IgD-negative memory B cell (primary cell): ENCODE data around the gene PSD4. TPM values are rescaled to one million over a fixed set of nuclear protein-coding genes. Genes with fewer than 3 reads are reported as not detected.
A peak's percentile ranks its signal among the peaks of the same experiment; 100 is the strongest.

Experiments used
- H3K27ac Mint-ChIP-seq, 3 donors: one replicate each; pipeline ENCODE4 v1.8.0; 2020 to 2022; ENCODE audit warnings: mild to moderate bottlenecking in 3 of 3, mixed read lengths in 3 of 3, moderate library complexity in 1 of 3
- H3K27me3 Mint-ChIP-seq: one replicate; pipeline ENCODE4 v1.8.0; 2021; ENCODE audit warnings: mixed read lengths
- H3K36me3 Mint-ChIP-seq: one replicate; pipeline ENCODE4 v1.8.0; 2020; ENCODE audit warnings: mild to moderate bottlenecking, mixed read lengths
- H3K4me1 Mint-ChIP-seq, 3 donors: one replicate each; pipeline ENCODE4 v1.8.0; 2020 to 2022; ENCODE audit warnings: mixed read lengths in 3 of 3, mild to moderate bottlenecking in 1 of 3
- H3K4me3 Mint-ChIP-seq, 4 donors: one replicate each; pipeline ENCODE4 v1.8.0; 2020 to 2022; ENCODE audit warnings: mild to moderate bottlenecking in 4 of 4, mixed read lengths in 4 of 4, moderate library complexity in 3 of 4
- H3K9me3 Mint-ChIP-seq, 3 donors: one replicate each; pipeline ENCODE4 v1.8.0; 2020 to 2021; ENCODE audit warnings: mixed read lengths in 3 of 3, mild to moderate bottlenecking in 1 of 3
- polyA plus RNA-seq: library from polyadenylated mRNA; unstranded; fragments of 300-500 nt; fragmentation: Illumina TruSeq; gene quantifications from one replicate; pipeline ENCODE4 v1.2.3, GENCODE V29; 2021

The PSD4 gene
- polyA plus RNA-seq, 1 donor from 2014 or later, result 36.4 TPM

GRCh38 chr2:113136828-113137775, 36.7 kb upstream of the PSD4 start:
- Mint-ChIP-seq H3K4me1 (peaks cover 9 to 15% (median 12%) of the 10 kb centered on the region in 3 donors), H3K36me3 (no peaks in the 10 kb centered on the region), H3K27me3 (peaks cover 2% of the 10 kb centered on the region), H3K27ac (peak overlapping the region in 1 of 3 donors; percentile 6), H3K9me3 (no peaks in the 10 kb centered on the region), H3K4me3 (no peak overlapping the region)

- H3K4me3 Mint-ChIP-seq, result no peak overlapping the region
- H3K27me3 Mint-ChIP-seq, result peaks cover 2% of the 10 kb centered on the region
- H3K9me3 Mint-ChIP-seq, result no peaks in the 10 kb centered on the region
- H3K27ac Mint-ChIP-seq, result no peak overlapping the region
- H3K4me1 Mint-ChIP-seq, result peaks cover 9 to 15% (median 12%) of the 10 kb centered on the region in 3 donors
- H3K36me3 Mint-ChIP-seq, result no peaks in the 10 kb centered on the region
Observed at GRCh38 chr2:113137827-113138226, 35.9 kb upstream of the PSD4 start.

GRCh38 chr2:113138428-113139322, 35.1 kb upstream of the PSD4 start:
- H3K4me1 Mint-ChIP-seq, result peaks cover 9 to 15% (median 12%) of the 10 kb centered on the region in 3 donors
- H3K36me3 Mint-ChIP-seq, result no peaks in the 10 kb centered on the region
- peak overlapping the region in 2 of 4 donors; percentile 56 to 65 for H3K4me3 Mint-ChIP-seq
- H3K9me3 Mint-ChIP-seq, result no peaks in the 10 kb centered on the region
- peak overlapping the region; percentile 36 to 72 (median 69) for H3K27ac Mint-ChIP-seq
- no peaks in the 10 kb centered on the region for H3K27me3 Mint-ChIP-seq

- Mint-ChIP-seq H3K36me3 (peaks cover 2% of the 10 kb centered on the region), H3K9me3 (peaks cover 0 to 5% (median 3%) of the 10 kb centered on the region in 3 donors), H3K4me3 (no peak overlapping the region), H3K4me1 (peaks cover 9 to 17% (median 15%) of the 10 kb centered on the region in 3 donors), H3K27ac (no peak overlapping the region), H3K27me3 (no peaks in the 10 kb centered on the region)
Observed at GRCh38 chr2:113141451-113141850, 32.3 kb upstream of the PSD4 start.

- peaks cover 7 to 13% (median 12%) of the 10 kb centered on the region in 3 donors for H3K4me1 Mint-ChIP-seq
- H3K9me3 Mint-ChIP-seq, result peaks cover 0 to 5% (median 3%) of the 10 kb centered on the region in 3 donors
- H3K27ac Mint-ChIP-seq, result no peak overlapping the region
- H3K27me3 Mint-ChIP-seq, result no peaks in the 10 kb centered on the region
- no peak overlapping the region for H3K4me3 Mint-ChIP-seq
- peaks cover 2% of the 10 kb centered on the region for H3K36me3 Mint-ChIP-seq
Observed at GRCh38 chr2:113142290-113142689, 31.5 kb upstream of the PSD4 start.

- H3K36me3 Mint-ChIP-seq, result peaks cover 2% of the 10 kb centered on the region
- H3K4me1 Mint-ChIP-seq, result peaks cover 9 to 12% (median 12%) of the 10 kb centered on the region in 3 donors
- H3K4me3 Mint-ChIP-seq, result no peak overlapping the region
- H3K27ac Mint-ChIP-seq, result peak overlapping the region in 1 of 3 donors; percentile 47
- no peaks in the 10 kb centered on the region for H3K27me3 Mint-ChIP-seq
- H3K9me3 Mint-ChIP-seq, result peaks cover 0 to 5% (median 3%) of the 10 kb centered on the region in 3 donors
Observed at GRCh38 chr2:113144259-113144658, 29.5 kb upstream of the PSD4 start.

- Mint-ChIP-seq H3K27me3 (no peaks in the 10 kb centered on the region), H3K9me3 (peaks cover 0 to 5% (median 3%) of the 10 kb centered on the region in 3 donors), H3K4me1 (peaks cover 19 to 20% (median 20%) of the 10 kb centered on the region in 3 donors), H3K27ac (peak overlapping the region in 2 of 3 donors; percentile 54 to 76), H3K36me3 (peaks cover 2% of the 10 kb centered on the region), H3K4me3 (peak overlapping the region in 2 of 4 donors; percentile 35 to 89)
Observed at GRCh38 chr2:113148606-113149552, 24.9 kb upstream of the PSD4 start.

GRCh38 chr2:113149553-113150257, 24.1 kb upstream of the PSD4 start:
- Mint-ChIP-seq H3K9me3 (no peaks in the 10 kb centered on the region), H3K27me3 (no peaks in the 10 kb centered on the region), H3K4me1 (peaks cover 16 to 20% (median 19%) of the 10 kb centered on the region in 3 donors), H3K27ac (peak overlapping the region in 2 of 3 donors; percentile 54 to 67), H3K36me3 (no peaks in the 10 kb centered on the region), H3K4me3 (peak overlapping the region in 1 of 4 donors; percentile 35)

GRCh38 chr2:113150258-113150601, 23.5 kb upstream of the PSD4 start:
- peaks cover under 1% of the 10 kb centered on the region for H3K27me3 Mint-ChIP-seq
- no peaks in the 10 kb centered on the region for H3K9me3 Mint-ChIP-seq
- H3K36me3 Mint-ChIP-seq, result no peaks in the 10 kb centered on the region
- no peak overlapping the region for H3K4me3 Mint-ChIP-seq
- H3K27ac Mint-ChIP-seq, result no peak overlapping the region
- peaks cover 19 to 20% (median 19%) of the 10 kb centered on the region in 3 donors for H3K4me1 Mint-ChIP-seq

- Mint-ChIP-seq H3K27ac (no peak overlapping the region), H3K4me1 (peaks cover 10 to 21% (median 14%) of the 10 kb centered on the region in 3 donors), H3K27me3 (peaks cover 2% of the 10 kb centered on the region), H3K36me3 (peaks cover 3% of the 10 kb centered on the region), H3K4me3 (peak overlapping the region in 1 of 4 donors; percentile 58), H3K9me3 (no peaks in the 10 kb centered on the region)
Observed at GRCh38 chr2:113155331-113155730, 18.4 kb upstream of the PSD4 start.

- no peaks in the 10 kb centered on the region for H3K9me3 Mint-ChIP-seq
- peak overlapping the region; percentile 75 to 90 (median 87) for H3K4me3 Mint-ChIP-seq
- peak overlapping the region; percentile 31 to 53 (median 32) for H3K27ac Mint-ChIP-seq
- peaks cover 3% of the 10 kb centered on the region for H3K36me3 Mint-ChIP-seq
- peaks cover 10 to 21% (median 13%) of the 10 kb centered on the region in 3 donors for H3K4me1 Mint-ChIP-seq
- H3K27me3 Mint-ChIP-seq, result peaks cover 2% of the 10 kb centered on the region
Observed at GRCh38 chr2:113156278-113157117, 17.3 kb upstream of the PSD4 start.

GRCh38 chr2:113157118-113157896, 16.5 kb upstream of the PSD4 start:
- H3K27me3 Mint-ChIP-seq, result peaks cover 2% of the 10 kb centered on the region
- H3K4me1 Mint-ChIP-seq, result peaks cover 5 to 21% (median 13%) of the 10 kb centered on the region in 3 donors
- no peaks in the 10 kb centered on the region for H3K9me3 Mint-ChIP-seq
- peak overlapping the region; percentile 84 to 94 (median 92) for H3K4me3 Mint-ChIP-seq
- peak overlapping the region in 2 of 3 donors; percentile 31 to 53 for H3K27ac Mint-ChIP-seq
- peaks cover 3% of the 10 kb centered on the region for H3K36me3 Mint-ChIP-seq
